PC-9 (cell line): ENCODE measurements around the gene ITK. TPM values are rescaled to one million over a fixed set of nuclear protein-coding genes. Genes with fewer than 3 reads are reported as not detected.

Experiments
- BruUV-seq: library from RNA; stranded (reverse); fragments of 400-500 nt; replicated peaks from 2 replicates; lab custom pipeline; 2021; lab: Mats Ljungman, UMichigan
- CTCF ChIA-PET: fragments of 300-600 bp; sonication (Branson Sonifier 250); formaldehyde crosslinking; loops from one replicate; lab custom pipeline; 2022; ENCODE audit warnings: antibody characterized with exemption; lab: Charles Lee
- POLR2A ChIA-PET: fragments of 300-600 bp; sonication (Branson Sonifier 250); formaldehyde crosslinking; loops from one replicate; lab custom pipeline; 2022; ENCODE audit warnings: antibody characterized with exemption; ENCODE audit not compliant: unreplicated experiment; lab: Charles Lee
- DNase-seq, 2 experiments: peaks; one replicate each; pipeline versions ENCODE4 v3.0.0 to v3.0.0-alpha.2; 2015 to 2022; ENCODE audit warnings: mixed read lengths in 1 of 2
- H2AFZ ChIP-seq: fragments of 200-600 bp; sonication (generic); 2 replicates; pipeline ENCODE4 v1.8.1; 2017; ENCODE audit warnings: antibody characterized with exemption
- H3F3A ChIP-seq: fragments of 200-600 bp; sonication (generic); 2 replicates; pipeline ENCODE4 v1.8.1; 2017; ENCODE audit warnings: antibody characterized with exemption, mild to moderate bottlenecking, low read depth; ENCODE audit not compliant: insufficient read depth
- H3K27ac ChIP-seq: fragments of 200-600 bp; sonication (generic); 2 replicates; pipeline ENCODE4 v1.6.1; 2016; ENCODE audit warnings: mixed run types
- H3K27me3 ChIP-seq: fragments of 200-600 bp; sonication (generic); 2 replicates; pipeline ENCODE4 v1.6.1; 2016; ENCODE audit warnings: low read depth, mixed run types; ENCODE audit not compliant: insufficient read depth
- H3K36me3 ChIP-seq: fragments of 200-600 bp; sonication (generic); 2 replicates; pipeline ENCODE4 v1.6.1; 2016; ENCODE audit warnings: low read depth, mixed run types
- H3K4me1 ChIP-seq: fragments of 200-600 bp; sonication (generic); replicated peaks from 2 replicates; pipeline ENCODE4 v1.6.1; 2016; ENCODE audit warnings: mixed run types; ENCODE audit not compliant: insufficient read depth
- H3K4me2 ChIP-seq: fragments of 200-600 bp; sonication (generic); 2 replicates; pipeline ENCODE4 v1.6.1; 2017; ENCODE audit warnings: mixed run types
- H3K4me3 ChIP-seq: fragments of 200-600 bp; sonication (generic); 2 replicates; pipeline ENCODE4 v1.6.1; 2016; ENCODE audit warnings: mixed run types
- H3K79me2 ChIP-seq: fragments of 200-600 bp; sonication (generic); 2 replicates; pipeline ENCODE4 v1.6.1; 2017; ENCODE audit warnings: low read depth, mixed run types
- H3K9me2 ChIP-seq: fragments of 200-600 bp; sonication (generic); 2 replicates; pipeline ENCODE4 v1.8.1; 2017; ENCODE audit warnings: mild to moderate bottlenecking; ENCODE audit not compliant: insufficient read depth
- H3K9me3 ChIP-seq: fragments of 200-600 bp; sonication (generic); 2 replicates; pipeline ENCODE4 v1.8.1; 2016; ENCODE audit warnings: low read depth; ENCODE audit not compliant: insufficient read depth
- H4K20me1 ChIP-seq: fragments of 200-600 bp; sonication (generic); 2 replicates; pipeline ENCODE4 v1.8.1; 2017; ENCODE audit not compliant: insufficient read depth
- CTCF ChIP-seq: fragments of 200-600 bp; sonication (generic); conservative IDR thresholded peaks from 2 replicates; pipeline ENCODE4 v1.6.1; 2017; ENCODE audit warnings: mixed run types, antibody characterized with exemption, mild to moderate bottlenecking, moderate library complexity
- EZH2 ChIP-seq: fragments of 200-600 bp; sonication (generic); IDR thresholded peaks from 2 replicates; pipeline ENCODE4 v1.8.0; 2017; ENCODE audit warnings: antibody characterized with exemption, low read depth
- intact Hi-C: fragments of 100-400 bp; cut with micrococcal nuclease; formaldehyde crosslinking; loops from one replicate; pipeline ENCODE4 v1.10.0; 2022; ENCODE audit not compliant: unreplicated experiment
- total RNA-seq: library from RNA; stranded (reverse); gene quantifications from 2 replicates; pipeline ENCODE4 v1.2.3, GENCODE V29; 2021

Gene ITK
- total RNA-seq, 1 experiment from 2014 or later, result not detected

- BruUV-seq, result no TSS peak
- H3K9me3 ChIP-seq, result no peaks in the 10 kb centered on the region
- H3K9me2 ChIP-seq, result no peaks in the 10 kb centered on the region
- no peaks in the 10 kb centered on the region for H3F3A ChIP-seq
- H3K27ac ChIP-seq, result no peak overlapping the region
- H3K79me2 ChIP-seq, result no peaks in the 10 kb centered on the region
- H3K4me3 ChIP-seq, result no peak overlapping the region
- H3K4me2 ChIP-seq, result no peak overlapping the region
- H4K20me1 ChIP-seq, result no peaks in the 10 kb centered on the region
- peaks cover 12% of the 10 kb centered on the region; the same call in 1 of the 2 replicates for H3K27me3 ChIP-seq
- TF ChIP-seq EZH2, result no peak
- no peak for TF ChIP-seq CTCF
- DNase-seq, result no peak
- POLR2A ChIA-PET, result no interaction called here
- intact Hi-C loops, result no loop called here
- H3K36me3 ChIP-seq, result no peaks in the 10 kb centered on the region
- H3K4me1 ChIP-seq, result no peaks in the 10 kb centered on the region
- CTCF ChIA-PET, result no interaction called here
- H2AFZ ChIP-seq, result no peak overlapping the region
Observed at GRCh38 chr5:157284458-157285212, 104.0 kb downstream of the ITK start.

GRCh38 chr5:157285310-157286035 lies 104.8 kb downstream of the ITK start:
- ChIA-PET POLR2A (no interaction called here), CTCF (no interaction called here)
- Histone ChIP-seq H3K4me2 (no peak overlapping the region), H4K20me1 (no peaks in the 10 kb centered on the region), H3K79me2 (no peaks in the 10 kb centered on the region), H2AFZ (no peak overlapping the region), H3F3A (no peaks in the 10 kb centered on the region), H3K9me2 (no peaks in the 10 kb centered on the region), H3K27me3 (peaks cover 12% of the 10 kb centered on the region; the same call in 1 of the 2 replicates), H3K27ac (no peak overlapping the region), H3K36me3 (no peaks in the 10 kb centered on the region), H3K4me1 (no peaks in the 10 kb centered on the region), H3K4me3 (no peak overlapping the region), H3K9me3 (no peaks in the 10 kb centered on the region)
- intact Hi-C loops, result no loop called here
- no peak for TF ChIP-seq EZH2
- no TSS peak for BruUV-seq
- DNase-seq, result no peak

- intact Hi-C loops, result no loop called here
- BruUV-seq, result no TSS peak
- CTCF ChIA-PET, result no interaction called here
Observed at GRCh38 chr5:157286761-157287211, 106.1 kb downstream of the ITK start.

More at GRCh38 chr5:157286761-157287211, 106.1 kb downstream of the ITK start:
- Histone ChIP-seq H3K9me2 (no peaks in the 10 kb centered on the region), H3K27ac (no peak overlapping the region), H4K20me1 (no peaks in the 10 kb centered on the region), H3K27me3 (peaks cover 12% of the 10 kb centered on the region; the same call in 1 of the 2 replicates), H3K79me2 (no peaks in the 10 kb centered on the region), H3F3A (no peaks in the 10 kb centered on the region), H3K4me3 (no peak overlapping the region), H3K36me3 (no peaks in the 10 kb centered on the region), H3K9me3 (no peaks in the 10 kb centered on the region), H2AFZ (no peak overlapping the region), H3K4me1 (no peaks in the 10 kb centered on the region), H3K4me2 (no peak overlapping the region)
- DNase-seq, result no peak
- TF ChIP-seq CTCF (no peak), EZH2 (no peak)
- POLR2A ChIA-PET, result no interaction called here
